GM23248 (cell line): ENCODE measurements around the gene XRCC4.

Source experiments
- EZH2 ChIP-seq: fragments of 200-600 bp; sonication (generic); IDR thresholded peaks from 2 replicates; pipeline ENCODE4 v1.6.1; 2018; ENCODE audit warnings: antibody characterized with exemption, mild to moderate bottlenecking; ENCODE audit not compliant: insufficient read depth, poor library complexity, severe bottlenecking
- EZH2phosphoT487 ChIP-seq: fragments of 200-600 bp; sonication (generic); IDR thresholded peaks from 2 replicates; pipeline ENCODE4 v1.6.1; 2018; ENCODE audit warnings: antibody characterized with exemption, moderate library complexity, mild to moderate bottlenecking, low read depth; ENCODE audit not compliant: insufficient read depth

GRCh38 chr5:83342465-83342864 lies 265.1 kb downstream of the XRCC4 start:
- no peak for TF ChIP-seq EZH2
- no peak for TF ChIP-seq EZH2phosphoT487
